GM12865 (cell line): ENCODE measurements around the gene MAGEA4.

ENCODE experiments used
- DNase-seq: peaks from one replicate; pipeline ENCODE4 v3.0.0; 2010; ENCODE audit warnings: low read depth
- H3K4me3 ChIP-seq: 2 replicates; pipeline ENCODE4 v1.5.1; 2011; ENCODE audit warnings: mild to moderate bottlenecking, low read depth, low read length, control low read depth
- CTCF ChIP-seq: IDR thresholded peaks from 2 replicates; pipeline ENCODE4 v1.5.1; 2011; ENCODE audit warnings: low read length, control low read depth, low read depth, inconsistent platforms; ENCODE audit not compliant: insufficient read depth; ENCODE audit errors: missing control alignments

Gene MAGEA4

GRCh38 chrX:151962034-151962433, 49.3 kb downstream of the MAGEA4 start:
- H3K4me3 ChIP-seq: no peak overlapping the region
- DNase-seq: no peak
- no peak for TF ChIP-seq CTCF

GRCh38 chrX:151966236-151966635, 53.5 kb downstream of the MAGEA4 start:
- no peak for TF ChIP-seq CTCF
- no peak for DNase-seq
- H3K4me3 ChIP-seq: no peak overlapping the region

GRCh38 chrX:151970027-151970426, 57.3 kb downstream of the MAGEA4 start:
- no peak for DNase-seq
- no peak for TF ChIP-seq CTCF
- no peak overlapping the region for H3K4me3 ChIP-seq

GRCh38 chrX:151970661-151971060, 58.0 kb downstream of the MAGEA4 start:
- no peak overlapping the region for H3K4me3 ChIP-seq
- no peak for DNase-seq
- TF ChIP-seq CTCF: no peak

- no peak for DNase-seq
- TF ChIP-seq CTCF: no peak
- H3K4me3 ChIP-seq: no peak overlapping the region
These were observed 60.5 kb downstream of the MAGEA4 start for GRCh38 chrX:151973060-151973661.

- TF ChIP-seq CTCF: no peak
- no peak for DNase-seq
- no peak overlapping the region for H3K4me3 ChIP-seq
These were observed 61.2 kb downstream of the MAGEA4 start for GRCh38 chrX:151973851-151974335.
